C4-2B (cell line): ENCODE measurements around the gene TMEM51.

Experiments used
- H3K27ac ChIP-seq: fragments of 450-650 bp; 2 replicates; pipeline ENCODE4 v1.5.1; 2017
- CTCF ChIP-seq: fragments of 450-650 bp; conservative IDR thresholded peaks from 2 replicates; pipeline ENCODE4 v1.5.1; 2017; ENCODE audit warnings: mild to moderate bottlenecking
- ZFX ChIP-seq: fragments of 450-650 bp; IDR thresholded peaks from 2 replicates; pipeline ENCODE4 v1.6.1; 2017

TMEM51 gene

DNA sequence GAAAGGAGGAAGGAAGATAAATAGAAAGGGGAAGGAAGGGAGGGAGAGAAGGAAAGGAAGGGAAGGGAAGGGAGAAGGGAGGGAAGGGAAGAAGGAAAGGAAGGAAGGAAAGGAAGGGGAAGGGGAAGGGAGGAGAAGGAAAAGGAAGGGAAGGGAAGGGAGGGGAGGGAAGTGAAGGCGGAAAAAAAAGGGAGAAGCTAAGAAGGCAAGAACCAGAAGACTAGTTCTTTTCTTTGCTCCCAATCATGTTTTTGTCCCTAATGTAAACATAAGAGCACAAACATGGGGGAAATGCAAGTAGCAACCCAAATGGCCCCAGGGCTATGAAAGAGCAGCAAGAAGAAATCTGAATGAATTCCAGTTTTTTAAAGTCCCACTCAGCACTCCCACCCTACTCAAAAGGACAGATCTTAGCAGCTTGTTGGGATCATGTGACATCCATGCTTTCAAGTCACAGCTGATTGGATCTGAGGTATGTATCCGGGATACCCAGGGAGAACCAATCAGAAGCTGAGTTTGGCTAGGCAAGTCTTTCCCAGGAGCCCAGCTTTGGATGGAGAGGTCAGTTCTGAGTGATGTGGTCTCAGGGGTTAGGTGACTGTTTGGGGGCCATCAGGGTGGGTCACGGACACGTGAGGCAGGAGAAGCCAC is 69.2 kb downstream of the TMEM51 start:
- H3K27ac ChIP-seq, result no peak overlapping the region
- TF ChIP-seq ZFX (no peak), CTCF (no peak)

DNA sequence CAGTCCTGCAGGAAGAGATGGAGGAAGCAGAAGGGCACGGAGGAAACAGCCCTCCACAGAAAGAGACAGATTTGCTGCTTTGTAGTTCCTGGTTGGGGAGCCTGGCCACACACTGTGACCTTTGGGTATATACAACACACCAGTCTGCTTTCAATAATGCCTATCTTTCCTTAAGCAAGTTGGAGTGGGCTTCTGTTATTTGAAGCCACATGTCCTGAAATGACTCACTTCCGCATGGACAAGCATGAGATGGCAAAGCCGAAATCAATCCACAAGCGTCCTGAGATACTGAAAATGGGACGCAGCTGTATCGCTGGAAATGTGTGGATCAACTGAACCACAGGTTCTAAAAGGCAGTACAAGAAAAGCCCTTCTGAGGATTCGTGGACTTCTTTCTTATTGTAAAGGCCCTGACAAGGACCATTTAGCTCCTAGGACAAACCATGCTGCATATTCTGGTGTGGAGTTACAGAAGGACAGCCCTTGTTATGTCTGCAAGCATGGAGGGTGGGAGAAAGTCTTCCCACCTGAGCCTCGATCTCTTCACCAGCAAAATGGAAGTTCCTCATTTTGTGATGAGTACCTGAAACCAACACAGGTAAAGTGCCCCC is 70.8 kb downstream of the TMEM51 start:
- TF ChIP-seq ZFX, result no peak
- no peak for TF ChIP-seq CTCF
- no peak overlapping the region for H3K27ac ChIP-seq

- no peak for TF ChIP-seq ZFX
- TF ChIP-seq CTCF, result no peak
- H3K27ac ChIP-seq, result no peak overlapping the region
These were observed 71.4 kb downstream of the TMEM51 start for GRCh38 chr1:15224974-15225373.

- no peak overlapping the region for H3K27ac ChIP-seq
- no peak for TF ChIP-seq ZFX
- no peak for TF ChIP-seq CTCF
These were observed 71.9 kb downstream of the TMEM51 start for GRCh38 chr1:15225461-15225860.

DNA sequence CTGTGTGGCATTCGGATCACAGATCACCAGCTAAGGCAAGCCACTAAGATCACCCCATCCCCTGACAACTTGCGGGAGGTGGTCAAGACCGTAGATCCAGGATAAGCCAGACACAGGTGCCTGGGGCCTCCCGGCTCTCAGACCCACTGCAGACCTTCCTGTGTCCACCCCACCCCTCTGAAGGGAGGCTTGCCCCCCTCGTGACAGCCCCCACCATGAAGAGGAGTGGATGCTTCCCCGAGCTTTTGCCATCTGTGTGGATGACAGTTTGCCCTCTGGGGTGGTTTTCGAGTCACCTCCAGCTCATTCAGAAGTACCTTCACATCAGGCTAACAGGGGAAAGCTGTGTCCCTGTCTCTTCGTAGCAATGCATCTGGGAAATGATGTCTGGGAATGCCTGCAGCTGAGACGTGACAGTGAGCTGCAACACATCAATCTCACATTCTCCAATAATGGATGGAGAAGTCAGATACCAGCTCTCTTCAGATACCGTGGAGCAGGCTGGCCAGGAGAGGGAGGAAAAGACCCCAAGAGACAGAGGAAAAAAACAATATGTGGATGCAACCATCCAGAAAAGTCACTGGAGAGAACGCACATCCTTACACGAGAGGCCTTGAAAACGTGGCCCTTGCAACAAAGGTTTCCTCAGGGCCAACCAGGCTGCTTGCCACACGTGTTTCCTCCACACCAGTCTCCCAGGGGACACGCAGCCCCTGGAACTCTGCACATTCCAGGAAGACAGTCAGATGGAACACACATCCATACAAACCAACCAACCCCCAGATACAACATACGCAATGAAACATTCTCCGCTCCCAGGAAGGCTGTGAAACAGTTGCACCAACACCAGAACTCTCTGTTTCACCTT is 73.1 kb downstream of the TMEM51 start:
- TF ChIP-seq ZFX, result no peak
- no peak for TF ChIP-seq CTCF

GRCh38 chr1:15229707-15230131 is 76.2 kb downstream of the TMEM51 start:
- TF ChIP-seq ZFX (no peak), CTCF (no peak)
- no peak overlapping the region for H3K27ac ChIP-seq

More for the DNA sequence above, 73.1 kb downstream of the TMEM51 start:
- H3K27ac ChIP-seq, result no peak overlapping the region

DNA sequence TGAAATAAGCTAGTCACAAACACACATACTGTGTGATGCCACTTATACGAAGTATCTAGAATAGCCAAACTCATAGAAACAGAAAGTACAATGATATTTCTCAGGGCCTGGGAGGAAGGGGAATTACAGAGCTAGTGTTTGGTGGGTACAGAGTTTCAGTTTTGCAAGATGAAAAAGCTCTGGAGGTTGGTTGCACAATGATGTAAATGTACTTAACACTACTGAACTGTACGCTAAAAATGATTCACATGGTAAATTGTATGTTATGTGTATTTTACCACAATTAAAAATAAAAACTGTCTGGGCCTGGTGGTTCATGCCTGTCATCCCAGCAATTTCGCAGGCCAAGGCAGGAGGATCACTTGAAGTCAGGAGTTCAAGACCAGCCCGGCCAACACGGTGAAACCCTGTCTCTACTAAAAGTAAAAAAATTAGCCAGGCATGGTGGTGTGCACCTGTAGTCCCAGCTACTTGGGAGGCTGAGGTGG is 78.2 kb downstream of the TMEM51 start:
- no peak overlapping the region for H3K27ac ChIP-seq
- TF ChIP-seq ZFX (no peak), CTCF (no peak)
